ENCODE measurements around the gene ARSB. TPM values are rescaled to one million over a fixed set of nuclear protein-coding genes. Genes with fewer than 3 reads are reported as not detected.

The ARSB gene
- total RNA-seq, 1 donor from 2014 or later, result 24.6 TPM

DNA sequence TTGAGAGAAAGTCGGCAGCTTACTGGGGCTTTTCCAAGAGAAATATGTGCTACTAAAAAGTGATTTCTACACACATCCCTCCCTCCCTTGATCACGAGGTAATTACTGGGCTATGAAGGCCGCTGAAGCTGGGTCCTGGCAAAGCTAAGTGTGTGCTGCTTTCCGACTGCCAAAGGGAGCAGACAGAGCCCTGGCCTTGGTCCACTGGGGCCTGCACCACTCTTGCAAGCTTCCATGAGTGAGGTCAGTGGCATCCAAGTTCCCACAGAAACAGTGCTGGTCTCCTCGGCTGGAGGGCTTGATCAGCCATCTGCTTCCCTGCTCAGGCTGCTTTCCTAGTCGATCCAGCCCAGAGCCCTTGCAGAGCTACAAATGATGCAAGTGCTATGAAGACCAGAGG, 181.8 kb downstream of the ARSB start:
- peak; percentile 12 for DNase-seq

DNA sequence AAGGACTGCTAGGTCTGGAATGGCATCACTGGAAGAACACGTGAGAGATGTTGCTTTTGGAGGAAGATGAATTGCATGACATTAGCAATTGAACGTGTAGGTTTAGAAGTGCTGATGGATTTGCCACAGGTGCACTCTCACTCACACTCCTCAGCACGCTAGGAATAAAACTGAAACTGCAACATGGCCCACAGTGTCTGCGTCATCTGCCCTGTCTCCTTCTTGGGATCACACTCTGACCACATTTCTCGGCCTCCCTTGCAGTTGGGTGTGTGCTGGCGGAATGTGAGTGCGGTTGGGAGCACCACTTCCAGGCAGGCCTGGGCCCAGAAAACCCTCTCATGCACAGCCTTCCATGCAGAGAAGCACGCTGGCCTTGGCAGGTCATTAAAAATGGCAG, 183.7 kb downstream of the ARSB start:
- DNase-seq, result no peak

DNA sequence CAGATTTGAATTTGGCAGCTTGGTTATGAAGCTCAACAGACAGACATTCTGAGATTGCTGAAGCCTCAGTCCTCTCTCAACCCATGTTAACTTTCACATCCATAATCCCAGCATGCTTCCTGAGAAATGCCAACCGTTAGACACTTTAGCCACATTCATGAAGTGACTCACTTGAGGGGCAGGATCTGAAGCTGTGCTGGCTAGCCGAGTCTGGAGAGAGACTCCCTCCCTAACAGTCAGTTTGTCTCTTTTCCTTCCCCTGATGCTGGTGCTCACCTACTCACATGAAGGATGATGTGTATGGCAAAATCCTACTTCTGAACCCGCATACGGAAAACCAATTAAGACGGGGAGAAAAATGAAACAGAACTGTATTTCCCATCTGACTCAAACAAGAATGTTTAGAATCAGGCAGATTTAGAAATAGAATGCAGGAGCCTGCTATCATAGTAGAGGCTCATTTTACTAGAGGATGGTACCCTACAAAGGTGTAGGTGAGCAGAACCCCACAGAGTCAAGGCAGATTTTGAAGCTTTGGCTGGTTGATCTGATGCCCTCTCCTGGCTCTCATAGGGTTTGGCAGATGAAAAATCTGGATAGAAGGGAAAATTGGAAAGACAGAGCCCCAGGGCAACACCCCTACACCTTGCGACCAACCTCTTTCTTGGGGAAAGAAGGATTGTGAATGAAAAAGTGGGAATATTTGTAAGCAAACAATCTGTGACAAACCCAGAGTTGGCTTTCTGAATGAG, 185.7 kb downstream of the ARSB start:
- no peak for DNase-seq

DNA sequence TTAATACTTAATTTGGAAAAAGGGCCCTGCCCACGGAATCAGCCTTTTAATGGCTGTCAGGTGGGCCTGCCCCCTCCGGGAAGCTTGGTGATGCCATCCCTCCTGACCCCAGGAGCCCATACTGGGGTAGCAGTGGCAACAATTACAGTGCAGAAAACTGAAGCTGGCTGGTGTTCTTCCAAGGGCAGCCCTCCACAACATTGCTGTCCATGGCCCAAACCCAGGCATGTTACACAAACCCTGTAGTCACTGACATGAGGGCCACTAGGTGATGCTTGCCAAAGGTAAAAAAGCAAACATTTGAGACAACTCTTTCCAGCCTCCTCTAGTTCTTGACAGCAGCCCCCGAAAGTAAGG, 186.5 kb downstream of the ARSB start:
- DNase-seq, result no peak

DNA sequence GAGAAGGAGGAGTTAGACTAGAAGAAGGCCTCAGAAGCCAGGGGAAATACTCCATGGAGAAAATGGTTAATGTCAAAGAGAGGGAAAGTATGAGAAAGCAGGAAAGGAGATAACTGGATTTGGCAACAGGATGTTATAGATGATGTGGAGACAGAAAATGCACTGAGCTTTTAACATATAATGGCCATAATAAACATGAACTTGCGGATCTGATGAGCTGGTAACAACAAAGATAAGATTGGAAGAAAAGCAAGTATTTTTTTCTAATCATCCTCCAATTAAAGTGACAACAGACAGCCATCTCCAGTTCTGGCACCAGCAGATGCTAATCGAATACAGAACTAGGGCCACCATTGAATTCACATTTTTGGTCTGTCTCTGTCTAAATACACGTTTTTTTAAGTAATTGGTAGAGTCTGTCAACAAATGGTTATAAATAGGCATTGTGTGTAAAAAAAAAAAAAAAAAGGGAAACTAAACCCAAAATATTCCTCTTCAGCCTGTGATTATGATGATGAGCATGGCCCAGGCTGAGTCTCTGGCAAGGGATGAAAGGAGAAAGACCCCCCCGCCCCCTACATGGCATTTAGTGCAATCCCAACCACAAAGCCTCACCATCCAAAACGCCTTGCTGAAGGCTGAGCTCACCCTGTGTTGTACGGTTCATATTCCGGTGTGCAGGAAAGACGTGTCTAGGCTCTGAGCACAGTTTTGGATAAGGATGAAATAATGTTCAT, 187.0 kb downstream of the ARSB start:
- no peak for DNase-seq

DNA sequence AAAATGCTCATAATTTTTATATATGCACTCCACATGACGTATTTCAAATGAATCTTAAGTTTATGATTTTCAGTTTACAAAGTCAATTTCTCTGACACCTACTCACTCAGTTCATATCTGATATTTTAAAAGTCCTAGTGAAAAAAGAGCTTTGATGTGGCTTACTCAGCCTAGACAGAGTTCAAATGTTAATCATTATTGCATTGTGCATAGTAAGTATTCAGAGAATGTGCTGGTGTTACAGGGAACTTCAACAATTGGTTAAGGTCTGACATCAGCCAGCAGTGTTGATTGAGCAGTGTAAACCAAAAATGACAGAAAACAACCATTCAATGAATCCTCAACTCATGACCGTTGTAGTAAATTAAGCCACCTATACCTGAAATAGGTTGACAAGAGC, 189.4 kb downstream of the ARSB start:
- DNase-seq, result no peak

DNA sequence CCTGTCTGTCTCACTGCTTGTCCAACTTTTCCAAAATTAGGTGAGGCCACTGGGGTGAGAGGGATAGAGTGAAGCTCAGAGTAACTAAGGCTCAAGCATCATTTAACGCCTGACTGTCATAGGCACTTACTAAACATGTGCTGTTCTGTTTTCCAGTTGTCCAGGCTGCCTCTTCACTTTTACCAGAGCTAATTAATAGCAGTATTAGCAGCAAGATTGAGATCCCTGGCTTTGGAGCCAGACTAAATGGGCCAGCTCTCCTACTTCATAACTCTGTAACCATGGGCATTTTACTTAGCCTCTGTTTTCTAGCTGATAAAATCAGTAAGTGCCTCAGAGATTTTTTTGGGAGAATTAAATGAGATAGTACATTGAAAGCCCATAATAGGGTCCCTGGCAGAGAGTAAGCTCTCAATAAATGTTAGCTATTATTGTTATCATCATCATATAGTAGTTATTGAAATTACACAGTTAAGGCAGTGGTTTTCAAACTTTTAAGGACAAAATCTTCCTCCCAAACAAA, 190.4 kb downstream of the ARSB start:
- no peak for DNase-seq

DNA sequence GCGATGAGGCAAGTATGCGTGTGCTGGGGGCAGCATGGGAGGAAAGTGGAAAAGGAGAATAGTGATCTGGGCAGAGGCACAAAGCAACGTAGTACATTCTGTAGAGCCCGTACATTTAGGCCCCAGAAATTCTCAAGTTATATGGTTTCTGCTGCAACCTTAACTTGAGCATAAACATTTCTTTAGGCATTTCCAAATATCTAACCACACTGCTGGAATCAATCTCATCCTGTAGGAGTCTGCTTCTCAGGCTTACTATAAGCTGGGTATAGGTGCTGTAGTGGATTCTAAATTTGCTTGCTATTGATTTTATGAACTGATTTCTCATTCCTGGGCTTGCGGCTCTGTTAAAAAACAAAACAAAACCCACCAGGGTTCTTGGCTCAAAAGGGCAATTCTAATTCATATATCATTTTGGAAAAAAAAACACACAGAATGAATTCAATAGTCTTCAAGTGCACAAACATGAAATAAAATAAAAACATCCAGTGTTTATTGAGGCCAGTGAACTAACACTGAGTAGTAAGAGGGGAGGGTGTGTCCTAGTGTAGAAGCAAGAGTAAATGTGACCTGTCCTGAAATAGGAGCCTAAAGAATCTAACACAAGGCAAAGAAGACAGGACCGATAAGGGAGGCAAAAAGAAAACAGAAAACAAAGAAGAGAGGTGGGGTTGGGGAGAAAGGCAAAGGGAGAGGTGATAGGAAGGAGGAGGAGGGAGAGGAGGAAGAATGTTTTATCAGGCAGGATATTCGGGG, 191.0 kb downstream of the ARSB start:
- DNase-seq, result no peak

DNA sequence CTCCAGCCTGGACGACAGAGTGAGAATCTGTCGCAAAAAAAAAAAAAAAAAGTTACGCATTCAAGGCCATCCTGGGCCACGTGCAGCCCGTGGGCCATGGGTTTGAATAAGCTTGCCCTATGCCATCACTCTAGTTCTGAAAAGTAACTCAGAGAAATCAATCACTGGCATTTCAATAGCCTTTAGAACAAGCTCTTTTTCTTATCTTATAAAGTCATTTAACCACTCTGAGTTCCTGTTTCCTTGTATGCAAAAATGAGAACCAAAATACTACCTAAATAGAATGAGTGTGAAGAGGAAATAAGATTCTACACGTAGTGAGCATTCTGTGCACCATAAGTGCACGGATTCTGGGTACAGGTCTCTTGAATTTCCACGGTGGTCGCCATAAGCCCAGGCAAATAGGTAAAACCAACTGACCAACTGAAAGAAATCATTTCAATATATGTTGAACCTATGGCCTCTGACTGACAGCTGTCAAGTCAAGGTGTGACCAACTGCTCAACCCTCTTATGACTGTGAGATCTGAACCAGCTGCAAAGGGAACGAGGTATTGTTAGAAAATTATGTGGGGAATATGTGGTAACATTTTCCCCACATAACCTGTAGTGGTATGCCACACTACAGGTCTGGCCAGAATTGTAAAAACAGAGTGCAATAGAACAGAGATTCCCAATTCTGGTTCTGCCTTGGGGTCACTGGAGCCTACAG, 192.6 kb downstream of the ARSB start:
- no peak for DNase-seq

DNA sequence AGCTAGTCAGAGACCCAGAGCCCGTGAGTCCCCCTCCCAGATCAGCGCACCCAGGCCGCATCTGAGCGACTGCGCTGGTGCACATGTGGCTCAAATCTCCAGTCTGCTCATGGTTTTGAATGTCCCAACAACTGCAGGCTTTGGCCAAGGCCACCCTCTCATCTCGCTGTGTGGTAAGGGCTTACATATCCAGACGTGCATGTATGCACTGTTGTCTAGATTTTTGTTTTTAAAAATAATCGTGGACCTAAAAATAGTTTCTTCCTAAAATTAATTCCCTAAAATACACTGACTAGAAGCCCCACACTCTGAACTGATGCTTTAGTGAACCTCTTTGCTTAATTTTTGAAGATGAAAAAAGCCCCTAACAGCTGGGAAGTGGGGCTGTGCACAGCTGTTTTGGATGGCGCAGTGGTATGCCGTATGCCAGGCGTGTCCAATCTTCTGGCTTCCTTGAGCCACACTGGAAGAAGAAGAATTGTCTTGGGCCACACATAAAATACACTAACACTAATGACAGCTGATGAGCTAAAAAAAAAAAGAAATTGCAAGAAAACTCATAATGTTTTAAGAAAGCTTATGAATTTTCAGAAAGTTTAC, 193.5 kb downstream of the ARSB start:
- no peak for DNase-seq

DNA sequence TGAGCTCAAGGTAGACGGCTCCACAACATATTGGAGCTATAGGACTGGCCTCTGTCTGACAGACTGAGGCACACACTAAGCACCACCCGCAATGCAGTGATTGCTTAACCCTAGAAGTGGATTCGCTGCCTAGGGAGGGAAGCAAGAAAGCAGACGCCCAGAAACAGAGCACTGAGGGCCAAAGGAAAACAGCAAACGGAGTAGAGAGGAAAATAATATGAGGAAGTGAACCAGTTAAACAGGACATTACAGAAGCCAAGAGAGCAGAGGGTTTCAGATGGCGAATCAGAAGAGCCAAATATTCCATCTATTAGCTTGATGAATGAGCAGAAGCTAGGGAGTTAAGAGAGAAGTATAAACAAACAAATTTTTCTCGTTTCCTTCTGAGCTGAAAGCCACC, 197.3 kb downstream of the ARSB start:
- no peak for DNase-seq

DNA sequence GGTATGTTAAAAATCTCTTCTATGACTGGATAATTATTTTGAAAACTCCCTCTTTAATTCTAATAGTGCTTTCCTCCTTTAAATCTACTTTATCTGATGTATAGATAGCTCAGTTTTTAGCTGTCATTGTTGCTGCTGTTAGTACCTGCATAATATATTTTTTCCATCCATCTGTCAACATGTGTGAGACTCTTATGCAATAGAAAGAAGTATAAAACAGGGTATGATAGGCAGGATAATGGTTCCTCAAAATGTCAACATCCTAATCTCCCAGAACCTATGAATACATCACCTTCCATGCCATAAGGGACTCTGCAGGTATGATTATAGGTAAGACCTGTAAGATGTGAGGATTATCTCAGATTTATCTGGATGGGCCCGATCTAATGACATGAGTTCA, 199.7 kb downstream of the ARSB start:
- no peak for DNase-seq

DNA sequence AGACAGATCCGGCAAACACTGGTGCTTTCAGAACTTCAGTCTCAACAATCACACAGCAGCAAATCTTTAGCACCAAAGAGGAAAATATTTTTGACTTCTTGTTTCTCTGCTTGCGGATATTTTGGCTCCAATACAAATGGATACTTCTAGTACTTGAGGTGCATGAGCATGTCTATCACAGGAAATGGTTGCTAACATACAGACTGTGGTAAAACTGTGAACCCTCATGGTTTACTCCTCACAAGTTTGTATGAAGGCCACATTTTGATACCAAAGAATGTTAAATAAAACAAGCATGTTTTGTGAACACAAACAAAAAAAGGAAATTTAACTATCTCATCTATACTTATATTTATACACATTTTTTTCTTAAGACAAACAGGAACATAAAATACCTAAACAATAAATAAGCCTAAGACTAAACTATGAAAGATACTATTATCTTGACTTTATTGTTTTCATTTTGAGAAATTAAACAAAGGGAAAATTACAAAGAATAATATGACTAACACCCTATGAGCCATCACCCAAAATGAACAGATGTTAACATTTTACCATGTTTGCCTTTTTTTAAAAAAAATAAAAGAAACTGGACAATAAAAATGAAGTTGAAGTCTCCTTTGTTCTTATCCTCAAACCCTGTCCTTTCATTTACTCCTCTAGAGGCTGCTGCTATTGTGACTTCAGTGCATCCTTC, 201.5 kb downstream of the ARSB start:
- no peak for DNase-seq

DNA sequence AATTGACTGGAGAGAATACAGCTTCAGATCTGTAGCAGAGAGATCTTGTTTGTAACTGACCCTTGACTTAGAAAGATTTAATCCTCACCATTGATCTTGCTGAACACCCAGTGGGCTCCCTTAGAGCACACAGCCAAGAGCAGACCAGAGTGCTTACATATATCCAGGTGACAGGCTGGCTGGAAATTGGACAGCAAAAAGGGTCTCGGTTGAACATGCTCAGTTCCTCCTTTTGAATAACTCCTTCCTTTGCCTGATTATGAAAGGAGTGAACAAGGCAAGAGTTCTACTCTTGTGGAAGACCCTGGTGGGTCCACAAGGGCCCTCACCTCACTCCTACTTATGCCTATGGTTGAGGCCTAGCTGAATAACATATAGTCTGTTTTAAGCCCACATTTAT, 202.4 kb downstream of the ARSB start:
- DNase-seq, result no peak

DNA sequence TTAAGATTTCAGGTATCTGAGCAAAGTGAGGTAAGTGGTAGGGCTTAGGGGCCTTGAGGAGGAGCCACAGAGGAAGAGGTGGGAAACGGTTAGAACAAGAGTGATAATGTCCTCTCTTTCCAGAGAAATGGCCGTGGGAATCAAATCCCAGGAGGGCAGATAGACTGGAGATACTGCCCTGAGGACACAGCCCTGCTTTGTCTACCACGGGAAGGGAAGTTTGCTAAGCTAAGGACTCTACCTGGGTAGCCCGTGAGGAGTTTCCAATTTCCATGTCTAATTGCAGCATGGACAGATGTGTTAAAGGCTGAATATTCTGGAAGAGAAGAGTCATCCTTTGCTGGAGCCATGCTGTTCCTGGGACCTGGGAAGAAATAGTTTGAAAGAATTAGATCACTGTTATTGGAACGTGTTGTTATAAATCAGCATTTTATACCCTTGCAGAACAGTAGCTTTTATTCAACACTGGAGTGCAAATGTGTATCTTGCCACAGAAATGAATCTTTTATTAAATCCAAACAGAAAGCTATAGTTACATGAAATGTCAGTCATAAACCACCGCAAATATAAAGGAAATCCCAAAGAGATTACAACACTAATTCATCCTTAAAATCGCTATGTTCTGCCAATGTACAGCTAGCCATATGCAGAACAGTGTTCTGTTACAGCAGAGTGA, 203.4 kb downstream of the ARSB start:
- DNase-seq, result no peak

DNA sequence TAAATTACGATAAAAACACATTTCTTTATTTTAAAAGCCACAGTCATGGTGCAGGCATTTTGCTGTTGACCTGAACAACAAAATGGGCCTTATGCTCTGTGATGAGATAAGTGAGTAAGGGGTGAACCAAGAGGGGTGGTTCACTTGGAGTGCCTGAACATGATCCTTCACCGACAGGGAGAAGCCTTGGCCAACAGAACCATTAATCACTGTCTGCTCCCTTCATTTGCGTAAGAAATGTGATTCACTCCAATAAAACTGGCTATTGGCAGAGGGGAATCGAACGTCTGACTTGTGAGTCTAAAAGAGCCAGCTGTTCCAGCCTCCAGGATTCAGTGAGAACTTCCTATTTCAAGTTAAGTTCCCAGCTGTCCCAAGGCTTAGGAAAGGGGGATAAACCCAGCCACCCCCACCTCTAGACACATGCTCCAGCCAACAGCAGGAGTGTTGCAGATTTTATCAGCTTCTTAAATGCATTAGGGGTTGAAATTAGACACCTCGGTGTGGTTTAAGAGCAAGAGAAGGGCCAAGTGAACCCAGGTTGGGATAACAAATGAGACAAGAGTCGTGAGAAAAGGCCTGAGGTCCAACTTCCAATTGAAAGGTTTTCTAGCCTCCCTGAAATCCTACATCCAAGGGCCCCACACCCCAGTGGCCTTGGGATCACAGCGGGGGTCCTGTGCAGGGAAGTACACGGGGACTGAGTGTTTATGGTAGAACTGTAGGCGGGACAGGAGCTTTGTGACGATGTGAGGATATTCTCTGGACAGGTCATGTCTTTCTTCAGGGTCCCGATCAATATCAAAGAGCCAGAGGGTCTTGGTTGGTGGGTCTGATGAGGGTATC, 205.1 kb downstream of the ARSB start:
- no peak for DNase-seq

DNA sequence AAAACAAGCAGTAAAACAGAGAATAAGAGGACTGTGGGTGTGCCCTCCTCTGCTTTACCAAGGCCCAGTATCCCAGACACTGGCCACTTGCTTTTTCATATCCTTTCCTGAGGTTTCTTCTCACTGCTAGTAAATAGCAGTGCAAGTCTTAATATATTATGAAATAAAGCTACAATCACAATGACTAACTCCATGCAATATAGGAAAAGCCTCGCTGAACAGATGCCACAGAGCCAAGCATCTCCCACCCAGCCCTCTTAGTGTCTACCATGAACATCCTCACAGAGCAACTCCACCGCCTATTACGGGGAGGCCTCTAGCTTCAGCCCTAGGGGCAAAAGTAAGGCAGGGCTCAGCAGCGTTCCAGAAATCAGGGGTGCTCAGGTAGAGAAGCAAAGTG, 205.8 kb downstream of the ARSB start:
- no peak for DNase-seq

DNA sequence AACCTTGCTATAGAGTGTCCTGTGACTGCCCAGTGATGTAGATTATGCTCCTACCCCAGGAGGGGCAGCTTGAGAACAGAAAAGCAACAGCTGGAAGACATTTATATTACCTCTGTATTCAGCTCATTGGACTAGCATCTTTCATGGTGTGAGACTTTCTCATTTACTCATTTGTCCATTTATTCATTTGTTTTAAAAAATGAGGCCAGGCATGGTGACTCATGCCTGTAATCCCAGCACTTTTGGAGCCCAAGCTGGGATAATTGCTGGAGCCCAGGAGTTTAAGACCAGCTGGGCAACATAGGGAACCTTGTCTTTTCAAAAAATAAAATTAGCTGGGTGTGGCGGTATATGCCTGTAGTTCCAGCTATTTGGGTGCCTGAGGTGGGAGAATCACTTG, 206.6 kb downstream of the ARSB start:
- DNase-seq, result no peak

DNA sequence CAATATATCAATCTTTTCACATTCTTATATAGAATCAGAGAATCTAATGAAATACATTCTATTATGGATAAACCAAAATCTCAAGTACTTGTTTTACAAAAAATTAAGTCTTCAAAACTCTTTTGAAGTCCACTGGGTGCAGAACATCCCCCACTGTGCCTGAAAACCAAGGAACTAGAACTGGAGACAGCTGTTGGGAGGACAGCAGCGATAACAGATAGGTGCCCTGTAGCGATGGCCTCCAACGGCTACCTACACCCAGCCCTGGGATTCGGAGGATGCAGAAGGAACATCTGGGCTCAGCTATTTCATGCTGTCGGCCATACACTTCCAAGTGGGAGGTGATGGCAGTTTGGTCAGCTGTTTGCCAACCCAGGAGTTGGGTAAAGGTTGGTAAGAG, 207.2 kb downstream of the ARSB start:
- no peak for DNase-seq

DNA sequence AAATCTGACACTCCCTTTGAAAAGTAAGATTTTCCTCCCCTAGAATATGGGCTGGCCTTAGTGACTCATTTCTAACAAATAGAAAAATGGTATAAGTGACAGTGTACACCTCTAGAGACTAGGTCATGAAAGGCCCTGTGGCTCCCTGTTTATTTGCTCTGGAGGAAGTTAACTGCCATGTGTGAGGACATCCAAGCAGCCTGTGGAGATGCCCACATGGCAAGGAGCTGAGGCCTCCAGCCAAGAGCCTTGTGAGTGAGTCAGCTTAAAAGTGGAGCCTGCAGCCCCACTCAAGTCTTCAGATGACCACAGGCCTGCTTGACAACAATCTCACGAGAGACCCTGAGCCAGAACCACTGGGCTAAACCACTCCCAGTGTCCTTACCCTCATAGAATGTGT, 208.5 kb downstream of the ARSB start:
- DNase-seq, result no peak

Data from occipital lobe (tissue), 2 donors.